Spleen (tissue), 13 donors: ENCODE measurements around the gene PRKAB1. TPM values are rescaled to one million over a fixed set of nuclear protein-coding genes. Genes with fewer than 3 reads are reported as not detected.
A peak's percentile ranks its signal among the peaks of the same experiment; 100 is the strongest.
"Not testable (repeated sequence)": the region's sequence is repeated elsewhere in the genome, so short reads cannot be mapped to it uniquely, and the experiment has no call there.

Experiments used
- DNase-seq: peaks from one replicate; pipeline ENCODE4 v3.0.0-alpha.2; 2020
- H3K27ac ChIP-seq, 8 donors: fragments of 200-600 bp; sonication (generic) in 7 of 8; 1 replicate in 4 of 8; 2 replicates in 4 of 8; pipeline versions ENCODE4 v1.5.0 to v1.8.0; 2016 to 2021; ENCODE audit warnings: inconsistent platforms in 4 of 8, mild to moderate bottlenecking in 4 of 8, moderate library complexity in 1 of 8
- H3K27me3 ChIP-seq, 7 donors: fragments of 200-600 bp; sonication (generic) in 6 of 7; replicated peaks in 1 of 7; 1 replicate in 4 of 7; 2 replicates in 3 of 7; pipeline versions ENCODE4 v1.5.0 to v1.8.0; 2016 to 2021; ENCODE audit warnings: inconsistent platforms in 3 of 7, mild to moderate bottlenecking in 1 of 7
- H3K36me3 ChIP-seq, 6 donors: fragments of 200-600 bp; sonication (generic) in 5 of 6; 1 replicate in 4 of 6; 2 replicates in 2 of 6; pipeline versions ENCODE4 v1.5.0 to v1.8.0; 2016 to 2021; ENCODE audit warnings: inconsistent platforms in 2 of 6
- H3K4me1 ChIP-seq, 6 donors: fragments of 200-600 bp; sonication (generic) in 5 of 6; 1 replicate in 3 of 6; 2 replicates in 3 of 6; pipeline versions ENCODE4 v1.5.0 to v1.8.0; 2016 to 2021; ENCODE audit warnings: inconsistent platforms in 3 of 6
- H3K4me3 ChIP-seq, 8 donors: fragments of 200-600 bp; sonication (generic) in 7 of 8; 1 replicate in 4 of 8; 2 replicates in 4 of 8; pipeline versions ENCODE4 v1.5.0 to v1.8.0; 2016 to 2021; ENCODE audit warnings: inconsistent platforms in 4 of 8, mild to moderate bottlenecking in 4 of 8, moderate library complexity in 2 of 8
- H3K9me3 ChIP-seq, 8 donors: fragments of 200-600 bp; sonication (generic) in 7 of 8; 1 replicate in 4 of 8; 2 replicates in 4 of 8; pipeline versions ENCODE4 v1.5.0 to v1.8.0; 2016 to 2021; ENCODE audit warnings: inconsistent platforms in 4 of 8
- CTCF ChIP-seq, 11 experiments: fragments of 200-600 bp in 7 of 11; fragments of 450-650 bp in 4 of 11; sonication (generic) in 4 of 11; IDR thresholded peaks in 8 of 11; conservative IDR thresholded peaks in 3 of 11; 1 replicate in 7 of 11; 2 replicates in 4 of 11; pipeline versions ENCODE4 v1.4.0 to v1.8.0; 2016 to 2021; ENCODE audit warnings: antibody characterized with exemption in 11 of 11, inconsistent platforms in 4 of 11, mild to moderate bottlenecking in 1 of 11
- POLR2A ChIP-seq, 3 donors: fragments of 450-650 bp; IDR thresholded peaks; one replicate each; pipeline ENCODE4 v1.5.1; 2017; ENCODE audit warnings: antibody characterized with exemption in 3 of 3, mild to moderate bottlenecking in 1 of 3
- POLR2AphosphoS5 ChIP-seq, 3 donors: sonication (generic); formaldehyde crosslinking; IDR thresholded peaks; one replicate each; pipeline ENCODE4 v1.5.1; 2017; ENCODE audit warnings: antibody characterized with exemption in 3 of 3
- whole genome bisulfite sequencing, 5 donors: extraction: QIAGEN DNeasy Blood & Tissue Kit in 3 of 5; methylation state at CpG; one replicate each; pipeline versions ENCODE4 v1.1.5 to v1.1.7; 2013 to 2018; 5-methylcytosine and 5-hydroxymethylcytosine counted together
- intact Hi-C: fragments of 100-400 bp; cut with DNase I; formaldehyde crosslinking; loops from one replicate; pipeline ENCODE4 v1.15.0; 2023; ENCODE audit warnings: low total_unique reads
- long read RNA-seq, 2 donors: transcript quantifications; one replicate each; lab custom pipeline, GENCODE V29; 2026
- polyA plus RNA-seq, 3 donors: library from polyadenylated mRNA; stranded (reverse); fragments of 200-250 nt; gene quantifications; one replicate each; pipeline ENCODE4 v1.2.1, GENCODE V29; 2013
- total RNA-seq, 7 donors: library from RNA; depleted of rRNA in 3 of 7; stranded (reverse); fragments of >200 nt in 3 of 7; fragmentation: NEBNext Ultra II Directional in 4 of 7; extraction: Animal tissue kit (Norgen Biotek cat#: 25700) in 4 of 7; gene quantifications; one replicate each; pipeline versions ENCODE4 v1.1.0 to v1.2.1, GENCODE V29; 2016 to 2021
- donor health status: healthy with polysubstance abuse.
- donor health status: DM: no; HTN: no; CAD: no; lungs with moderate emphysema.
- donor health status: DM: no; HTN: no; CAD: no.
- donor health status: Bipolar disorder and iron deficiency.
- donor health status: healthy.
- donor health status: DM: no; HTN: no; CAD: no.
- donor health status: DM: yes; HTN: yes; CAD: no.

PRKAB1 gene, protein sequence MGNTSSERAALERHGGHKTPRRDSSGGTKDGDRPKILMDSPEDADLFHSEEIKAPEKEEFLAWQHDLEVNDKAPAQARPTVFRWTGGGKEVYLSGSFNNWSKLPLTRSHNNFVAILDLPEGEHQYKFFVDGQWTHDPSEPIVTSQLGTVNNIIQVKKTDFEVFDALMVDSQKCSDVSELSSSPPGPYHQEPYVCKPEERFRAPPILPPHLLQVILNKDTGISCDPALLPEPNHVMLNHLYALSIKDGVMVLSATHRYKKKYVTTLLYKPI
- total RNA-seq (10 to 100 TPM; 40.7 to 69.2 (median 47.4) TPM), polyA plus RNA-seq (10 to 100 TPM; 28.3 to 42.1 (median 39.4) TPM)
- long read RNA-seq, donor 1, full-length matches to known transcripts = 19 of 19 reads
- long read RNA-seq, donor 1, partial matches to known transcripts = 0 of 19 reads
- long read RNA-seq, donor 1, other reads (novel, unspliced or antisense) = 0 of 19 reads
- long read RNA-seq, donor 2, full-length matches to known transcripts = 17 of 17 reads
- long read RNA-seq, donor 2, partial matches to known transcripts = 0 of 17 reads
- long read RNA-seq, donor 2, other reads (novel, unspliced or antisense) = 0 of 17 reads

GRCh38 chr12:119667577-119668323 is at the start of gene PRKAB1:
TSS of gene PRKAB1 (plus strand) at chr12:119668133. CDS start at chr12:119668245, 112 bp downstream.
- H3K27me3 ChIP-seq = no peaks in the 10 kb centered on the region
- peaks cover 2 to 34% (median 19%) of the 10 kb centered on the region in 6 donors for H3K36me3 ChIP-seq
- intact Hi-C loops = no loop called here
- H3K9me3 ChIP-seq = no peaks in the 10 kb centered on the region
- DNase-seq = peak; percentile 99
- WGBS, 5 donors = 0 to 1% (median 1%) methylated on average over 32 to 69 of the region's 69 CpGs
- H3K4me3 ChIP-seq = peak within 1 kb of the TSS; percentile 68 to 94 (median 88)
- peaks cover 32 to 69% (median 64%) of the 10 kb centered on the region in 6 donors for H3K4me1 ChIP-seq
- H3K27ac ChIP-seq = peak within 1 kb of the TSS; percentile 92 to 99 (median 97)
- peak in 1 of 3 donors; percentile 44 for TF ChIP-seq POLR2A (IDR thresholded peaks at IDR 0.05)
- TF ChIP-seq POLR2AphosphoS5 (IDR thresholded peaks at IDR 0.05) = peak; percentile 97 to 99 (median 98)
- peak; percentile 79 to 99 (median 97) for TF ChIP-seq CTCF (IDR thresholded peaks at IDR 0.05 in 8 of 11, conservative IDR thresholded peaks at IDR 0.05 in 3 of 11)

DNA sequence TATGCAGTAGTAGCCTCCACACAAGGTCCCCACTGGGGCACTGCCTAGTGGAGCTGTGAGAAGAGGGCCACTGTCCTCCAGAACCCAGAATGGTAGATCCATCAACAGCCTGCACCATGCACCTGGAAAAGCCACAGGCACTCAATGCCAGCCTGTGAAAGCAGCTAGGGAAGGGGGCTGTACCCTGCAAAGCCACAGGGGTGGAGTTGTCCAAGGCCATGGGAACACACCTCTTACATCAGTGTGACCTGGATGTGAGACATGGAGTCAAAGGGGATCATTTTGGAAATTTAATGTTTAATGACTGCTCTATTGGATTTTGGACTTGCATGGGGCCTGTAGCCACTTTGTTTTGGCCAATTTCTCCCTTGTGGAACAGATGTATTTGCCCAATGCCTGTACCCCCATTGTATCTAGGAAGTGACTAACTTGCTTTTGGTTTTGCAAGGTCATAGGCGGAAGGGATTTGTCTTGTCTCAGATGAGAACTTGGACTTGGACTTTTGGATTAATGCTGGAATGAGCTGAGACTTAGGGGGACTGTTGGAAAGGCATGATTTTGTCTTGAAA is 49.5 kb upstream of the PRKAB1 start:
- DNase-seq, intact Hi-C loops, H3K36me3 ChIP-seq, H3K4me1 ChIP-seq, H3K27ac ChIP-seq, H3K4me3 ChIP-seq: not testable (repeated sequence)
- peaks cover 0 to 12% (median 6%) of the 10 kb centered on the region in 8 donors for H3K9me3 ChIP-seq
- 67 to 94% (median 85%) methylated on average over 1 of the region's 1 CpG for WGBS, 5 donors
- peaks cover 0 to 11% (median 0%) of the 10 kb centered on the region in 7 donors for H3K27me3 ChIP-seq

DNA sequence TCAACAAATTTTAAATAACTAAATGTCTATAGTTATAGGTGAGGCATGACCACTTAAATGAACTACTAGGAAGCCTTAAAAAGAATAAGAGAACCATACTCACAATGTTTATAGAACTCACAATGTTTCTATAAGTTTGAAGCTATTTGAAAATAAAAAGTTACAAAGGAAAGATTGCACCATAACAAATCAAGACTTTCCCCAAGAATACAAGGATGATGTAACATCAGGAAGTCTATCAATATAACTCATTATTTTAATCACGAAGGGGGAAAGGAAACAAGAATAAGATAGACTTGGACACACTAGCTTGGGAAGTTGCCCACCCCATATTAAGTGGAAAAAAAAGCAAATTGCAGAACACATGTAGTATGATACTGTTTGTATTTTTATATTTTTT is 47.4 kb upstream of the PRKAB1 start:
- H3K9me3 ChIP-seq = peaks cover 0 to 12% (median 6%) of the 10 kb centered on the region in 8 donors
- H3K27ac ChIP-seq = no peak overlapping the region
- peaks cover 0 to 14% (median 0%) of the 10 kb centered on the region in 7 donors for H3K27me3 ChIP-seq
- no peak for DNase-seq
- H3K4me1 ChIP-seq = no peaks in the 10 kb centered on the region
- 6 to 39% (median 14%) methylated on average over 1 of the region's 1 CpG for WGBS, 5 donors
- intact Hi-C loops = no loop called here
- TF ChIP-seq CTCF (IDR thresholded peaks at IDR 0.05 in 8 of 11, conservative IDR thresholded peaks at IDR 0.05 in 3 of 11) (no peak), POLR2AphosphoS5 (IDR thresholded peaks at IDR 0.05) (no peak), POLR2A (IDR thresholded peaks at IDR 0.05) (no peak)
- no peaks in the 10 kb centered on the region for H3K36me3 ChIP-seq
- no peak overlapping the region for H3K4me3 ChIP-seq

GRCh38 chr12:119621878-119622277 is 46.1 kb upstream of the PRKAB1 start:
- TF ChIP-seq POLR2A (IDR thresholded peaks at IDR 0.05) (no peak), CTCF (IDR thresholded peaks at IDR 0.05 in 8 of 11, conservative IDR thresholded peaks at IDR 0.05 in 3 of 11) (no peak), POLR2AphosphoS5 (IDR thresholded peaks at IDR 0.05) (no peak)
- WGBS, 5 donors = 31 to 54% (median 40%) methylated on average over 2 of the region's 2 CpGs
- DNase-seq = no peak
- H3K27me3 ChIP-seq = peaks cover 0 to 14% (median 0%) of the 10 kb centered on the region in 7 donors
- no peaks in the 10 kb centered on the region for H3K36me3 ChIP-seq
- no peaks in the 10 kb centered on the region for H3K4me1 ChIP-seq
- no peak overlapping the region for H3K4me3 ChIP-seq
- intact Hi-C loops = no loop called here
- H3K27ac ChIP-seq = no peak overlapping the region
- H3K9me3 ChIP-seq = peaks cover 0 to 12% (median 6%) of the 10 kb centered on the region in 8 donors
